ENCODE data around the gene HLA-DMA. TPM values are rescaled to one million over a fixed set of nuclear protein-coding genes. Genes with fewer than 3 reads are reported as not detected.

HLA-DMA gene
- total and polyA plus RNA-seq, 2 of the 8 experiments (the other 6 are each of a cell fraction or from before 2014, with no cell fraction given): 13.3 to 23.1 TPM

GRCh38 chr6:32967151-32968091, 14.5 kb upstream of the HLA-DMA start (continued):
- TF ChIP-seq HDAC2 (IDR thresholded peaks at IDR 0.05; ENCODE audit: borderline replicate concordance in 1 of 2, low read depth in 2 of 2, low read length in 2 of 2): no peak; a peak in 1 of 4 replicates
- no peak for TF ChIP-seq NRF1 (IDR thresholded peaks at IDR 0.05; ENCODE audit: low read depth, low read length)
- no peak for TF ChIP-seq EZH2 (IDR thresholded peaks at IDR 0.05; ENCODE audit: low read depth, low read length, severe bottlenecking)
- TF ChIP-seq KDM5A (IDR thresholded peaks at IDR 0.05; ENCODE audit: low read length): no peak
- TF ChIP-seq ASH2L (IDR thresholded peaks at IDR 0.05; ENCODE audit: low read length): no peak
- no peak for TF ChIP-seq POLR2AphosphoS5 (IDR thresholded peaks at IDR 0.05; ENCODE audit: low read depth, low read length)
- no peak for TF ChIP-seq SIRT6 (IDR thresholded peaks at IDR 0.05; ENCODE audit: low read length)
- TF ChIP-seq TEAD4 (IDR thresholded peaks at IDR 0.05; ENCODE audit: low read depth, low read length): no peak
- no peak for TF ChIP-seq CHD7 (IDR thresholded peaks at IDR 0.05; ENCODE audit: insufficient replicate concordance, low read length)

Measured in H1 (cell line).